ENCODE results near the gene LRRC61.

Gene LRRC61

GRCh38 chr7:150361402-150361801, 38.2 kb downstream of the LRRC61 start:
- no peaks in the 10 kb centered on the region for H3K27me3 ChIP-seq (ENCODE audit: control insufficient read depth, insufficient read depth, low read length)
- no peak overlapping the region for H3K27ac ChIP-seq (ENCODE audit: low read length)
- H3K36me3 ChIP-seq (ENCODE audit: control insufficient read depth, low read depth, low read length), result no peaks in the 10 kb centered on the region
- peaks cover 42% of the 10 kb centered on the region for H3K4me1 ChIP-seq (ENCODE audit: control insufficient read depth, low read depth, low read length)
- no peak overlapping the region for H3K4me3 ChIP-seq (ENCODE audit: low read length)
- no peaks in the 10 kb centered on the region for H3K9me3 ChIP-seq (ENCODE audit: control insufficient read depth, low read depth, low read length)
- H3K9ac ChIP-seq (ENCODE audit: low read length), result no peak overlapping the region

GRCh38 chr7:150361807-150362621, 38.9 kb downstream of the LRRC61 start:
- Histone ChIP-seq H3K9ac (ENCODE audit: low read length) (no peak overlapping the region), H3K27ac (ENCODE audit: low read length) (no peak overlapping the region), H3K27me3 (ENCODE audit: control insufficient read depth, insufficient read depth, low read length) (no peaks in the 10 kb centered on the region), H3K36me3 (ENCODE audit: control insufficient read depth, low read depth, low read length) (no peaks in the 10 kb centered on the region), H3K4me1 (ENCODE audit: control insufficient read depth, low read depth, low read length) (peaks cover 42% of the 10 kb centered on the region), H3K4me3 (ENCODE audit: low read length) (no peak overlapping the region), H3K9me3 (ENCODE audit: control insufficient read depth, low read depth, low read length) (no peaks in the 10 kb centered on the region)

- H3K36me3 ChIP-seq (ENCODE audit: control insufficient read depth, low read depth, low read length), result no peaks in the 10 kb centered on the region
- H3K4me1 ChIP-seq (ENCODE audit: control insufficient read depth, low read depth, low read length), result peaks cover 38% of the 10 kb centered on the region
- no peak overlapping the region for H3K4me3 ChIP-seq (ENCODE audit: low read length)
- no peak overlapping the region for H3K27ac ChIP-seq (ENCODE audit: low read length)
- no peak overlapping the region for H3K9ac ChIP-seq (ENCODE audit: low read length)
- no peaks in the 10 kb centered on the region for H3K27me3 ChIP-seq (ENCODE audit: control insufficient read depth, insufficient read depth, low read length)
- H3K9me3 ChIP-seq (ENCODE audit: control insufficient read depth, low read depth, low read length), result no peaks in the 10 kb centered on the region
Observed at GRCh38 chr7:150363370-150363769, 40.2 kb downstream of the LRRC61 start.

- peaks cover 38% of the 10 kb centered on the region for H3K4me1 ChIP-seq (ENCODE audit: control insufficient read depth, low read depth, low read length)
- no peaks in the 10 kb centered on the region for H3K27me3 ChIP-seq (ENCODE audit: control insufficient read depth, insufficient read depth, low read length)
- H3K9ac ChIP-seq (ENCODE audit: low read length), result no peak overlapping the region
- no peaks in the 10 kb centered on the region for H3K9me3 ChIP-seq (ENCODE audit: control insufficient read depth, low read depth, low read length)
- H3K27ac ChIP-seq (ENCODE audit: low read length), result no peak overlapping the region
- H3K36me3 ChIP-seq (ENCODE audit: control insufficient read depth, low read depth, low read length), result no peaks in the 10 kb centered on the region
- H3K4me3 ChIP-seq (ENCODE audit: low read length), result no peak overlapping the region
Observed at GRCh38 chr7:150363872-150364271, 40.7 kb downstream of the LRRC61 start.

- Histone ChIP-seq H3K27ac (ENCODE audit: low read length) (no peak overlapping the region), H3K9ac (ENCODE audit: low read length) (no peak overlapping the region), H3K27me3 (ENCODE audit: control insufficient read depth, insufficient read depth, low read length) (no peaks in the 10 kb centered on the region), H3K4me1 (ENCODE audit: control insufficient read depth, low read depth, low read length) (peaks cover 46% of the 10 kb centered on the region), H3K36me3 (ENCODE audit: control insufficient read depth, low read depth, low read length) (peaks cover 5% of the 10 kb centered on the region), H3K4me3 (ENCODE audit: low read length) (no peak overlapping the region), H3K9me3 (ENCODE audit: control insufficient read depth, low read depth, low read length) (no peaks in the 10 kb centered on the region)
Observed at GRCh38 chr7:150365194-150365593, 42.0 kb downstream of the LRRC61 start.

- peaks cover 51% of the 10 kb centered on the region for H3K4me1 ChIP-seq (ENCODE audit: control insufficient read depth, low read depth, low read length)
Observed at GRCh38 chr7:150365673-150366398, 42.7 kb downstream of the LRRC61 start.

GRCh38 chr7:150367677-150368095, 44.5 kb downstream of the LRRC61 start:
- peaks cover 22% of the 10 kb centered on the region for H3K36me3 ChIP-seq (ENCODE audit: control insufficient read depth, low read depth, low read length)

More at GRCh38 chr7:150365673-150366398, 42.7 kb downstream of the LRRC61 start:
- no peak overlapping the region for H3K9ac ChIP-seq (ENCODE audit: low read length)
- H3K4me3 ChIP-seq (ENCODE audit: low read length), result no peak overlapping the region
- no peaks in the 10 kb centered on the region for H3K9me3 ChIP-seq (ENCODE audit: control insufficient read depth, low read depth, low read length)
- H3K36me3 ChIP-seq (ENCODE audit: control insufficient read depth, low read depth, low read length), result peaks cover 10% of the 10 kb centered on the region
- no peaks in the 10 kb centered on the region for H3K27me3 ChIP-seq (ENCODE audit: control insufficient read depth, insufficient read depth, low read length)
- H3K27ac ChIP-seq (ENCODE audit: low read length), result peak overlapping the region; percentile 2

GRCh38 chr7:150368096-150368883, 45.1 kb downstream of the LRRC61 start, which contains the start of gene REPIN1:
Gene REPIN1, plus strand, starts transcription at chr7:150368822. Its CDS starts 890 bp downstream, at chr7:150369712.
- H3K36me3 ChIP-seq (ENCODE audit: control insufficient read depth, low read depth, low read length), result peaks cover 28% of the 10 kb centered on the region
- H3K4me3 ChIP-seq (ENCODE audit: low read length), result peak within 1 kb of the TSS; percentile 96
- H3K27me3 ChIP-seq (ENCODE audit: control insufficient read depth, insufficient read depth, low read length), result no peaks in the 10 kb centered on the region
- H3K27ac ChIP-seq (ENCODE audit: low read length), result peak within 1 kb of the TSS; percentile 98
- no peaks in the 10 kb centered on the region for H3K9me3 ChIP-seq (ENCODE audit: control insufficient read depth, low read depth, low read length)
- H3K4me1 ChIP-seq (ENCODE audit: control insufficient read depth, low read depth, low read length), result peaks cover 30% of the 10 kb centered on the region
- H3K9ac ChIP-seq (ENCODE audit: low read length), result peak within 1 kb of the TSS; percentile 92

More at GRCh38 chr7:150367677-150368095, 44.5 kb downstream of the LRRC61 start:
- Histone ChIP-seq H3K9ac (ENCODE audit: low read length) (peak overlapping the region; percentile 92), H3K9me3 (ENCODE audit: control insufficient read depth, low read depth, low read length) (no peaks in the 10 kb centered on the region), H3K27ac (ENCODE audit: low read length) (peak overlapping the region; percentile 76), H3K4me3 (ENCODE audit: low read length) (peak overlapping the region; percentile 96), H3K27me3 (ENCODE audit: control insufficient read depth, insufficient read depth, low read length) (no peaks in the 10 kb centered on the region), H3K4me1 (ENCODE audit: control insufficient read depth, low read depth, low read length) (peaks cover 35% of the 10 kb centered on the region)

- Histone ChIP-seq H3K4me1 (ENCODE audit: control insufficient read depth, low read depth, low read length) (peaks cover 33% of the 10 kb centered on the region), H3K36me3 (ENCODE audit: control insufficient read depth, low read depth, low read length) (peaks cover 36% of the 10 kb centered on the region), H3K9me3 (ENCODE audit: control insufficient read depth, low read depth, low read length) (no peaks in the 10 kb centered on the region), H3K9ac (ENCODE audit: low read length) (peak overlapping the region; percentile 92), H3K4me3 (ENCODE audit: low read length) (peak overlapping the region; percentile 96), H3K27ac (ENCODE audit: low read length) (peak overlapping the region; percentile 98), H3K27me3 (ENCODE audit: control insufficient read depth, insufficient read depth, low read length) (no peaks in the 10 kb centered on the region)
Observed at GRCh38 chr7:150368884-150369747, 46.0 kb downstream of the LRRC61 start.

- H3K9ac ChIP-seq (ENCODE audit: low read length), result peak overlapping the region; percentile 92
- H3K4me3 ChIP-seq (ENCODE audit: low read length), result peak overlapping the region; percentile 96
- no peaks in the 10 kb centered on the region for H3K9me3 ChIP-seq (ENCODE audit: control insufficient read depth, low read depth, low read length)
- peaks cover 37% of the 10 kb centered on the region for H3K4me1 ChIP-seq (ENCODE audit: control insufficient read depth, low read depth, low read length)
- H3K36me3 ChIP-seq (ENCODE audit: control insufficient read depth, low read depth, low read length), result peaks cover 40% of the 10 kb centered on the region
- H3K27me3 ChIP-seq (ENCODE audit: control insufficient read depth, insufficient read depth, low read length), result no peaks in the 10 kb centered on the region
- peak overlapping the region; percentile 98 for H3K27ac ChIP-seq (ENCODE audit: low read length)
Observed at GRCh38 chr7:150369748-150370501, 46.8 kb downstream of the LRRC61 start.

All from iPS-18a (cell line).